ENCODE results near the gene OR13J1. TPM values are rescaled to one million over a fixed set of nuclear protein-coding genes. Genes with fewer than 3 reads are reported as not detected.
A peak's percentile ranks its signal among the peaks of the same experiment; 100 is the strongest.

The OR13J1 gene
- total RNA-seq, 3 donors from 2014 or later = not detected

DNA sequence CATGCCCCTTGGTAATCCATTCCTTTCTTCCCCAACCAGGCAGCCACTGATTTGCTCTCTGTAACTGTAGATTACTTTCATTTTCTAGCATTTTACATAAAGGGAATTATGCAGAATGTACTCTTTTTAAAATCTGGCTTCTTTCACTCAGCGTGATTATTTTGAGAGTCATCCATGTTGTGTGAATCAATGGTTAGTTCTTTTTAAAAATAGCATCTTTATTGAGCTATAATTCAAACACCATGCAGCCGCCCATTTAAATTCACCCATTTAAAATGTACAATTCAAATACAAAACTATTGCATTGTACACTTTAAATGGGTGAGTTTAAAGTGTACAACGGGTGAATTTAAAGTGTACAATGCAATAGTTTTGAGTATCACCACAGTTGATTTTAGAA lies 2.3 kb upstream of the OR13J1 start:
- H3K27me3 ChIP-seq = peaks cover 0 to under 1% of the 10 kb centered on the region in 2 donors
- H3K9me3 ChIP-seq = no peaks in the 10 kb centered on the region
- H3K36me3 ChIP-seq = no peaks in the 10 kb centered on the region
- no peak overlapping the region for H3K27ac ChIP-seq
- intact Hi-C loops (cut with DNase I; ENCODE audit: low total_unique reads) = no loop called here
- no peak for TF ChIP-seq POLR2A (IDR thresholded peaks at IDR 0.05)
- no peak for TF ChIP-seq POLR2AphosphoS5 (IDR thresholded peaks at IDR 0.05)
- TF ChIP-seq, protein P1, sequence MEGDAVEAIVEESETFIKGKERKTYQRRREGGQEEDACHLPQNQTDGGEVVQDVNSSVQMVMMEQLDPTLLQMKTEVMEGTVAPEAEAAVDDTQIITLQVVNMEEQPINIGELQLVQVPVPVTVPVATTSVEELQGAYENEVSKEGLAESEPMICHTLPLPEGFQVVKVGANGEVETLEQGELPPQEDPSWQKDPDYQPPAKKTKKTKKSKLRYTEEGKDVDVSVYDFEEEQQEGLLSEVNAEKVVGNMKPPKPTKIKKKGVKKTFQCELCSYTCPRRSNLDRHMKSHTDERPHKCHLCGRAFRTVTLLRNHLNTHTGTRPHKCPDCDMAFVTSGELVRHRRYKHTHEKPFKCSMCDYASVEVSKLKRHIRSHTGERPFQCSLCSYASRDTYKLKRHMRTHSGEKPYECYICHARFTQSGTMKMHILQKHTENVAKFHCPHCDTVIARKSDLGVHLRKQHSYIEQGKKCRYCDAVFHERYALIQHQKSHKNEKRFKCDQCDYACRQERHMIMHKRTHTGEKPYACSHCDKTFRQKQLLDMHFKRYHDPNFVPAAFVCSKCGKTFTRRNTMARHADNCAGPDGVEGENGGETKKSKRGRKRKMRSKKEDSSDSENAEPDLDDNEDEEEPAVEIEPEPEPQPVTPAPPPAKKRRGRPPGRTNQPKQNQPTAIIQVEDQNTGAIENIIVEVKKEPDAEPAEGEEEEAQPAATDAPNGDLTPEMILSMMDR (IDR thresholded peaks at IDR 0.05) = no peak
- H3K4me3 ChIP-seq = no peak overlapping the region
- peaks cover 0 to 7% of the 10 kb centered on the region in 2 donors for H3K4me1 ChIP-seq
- no peak for DNase-seq (ENCODE audit: low spot score in 2 of 2)

- Histone ChIP-seq H3K9me3 (no peaks in the 10 kb centered on the region), H3K4me1 (peaks cover 0 to 7% of the 10 kb centered on the region in 2 donors), H3K36me3 (no peaks in the 10 kb centered on the region), H3K27ac (peak overlapping the region; percentile 33 to 46), H3K27me3 (peaks cover 0 to 4% of the 10 kb centered on the region in 2 donors), H3K4me3 (no peak overlapping the region)
- TF ChIP-seq POLR2AphosphoS5 (IDR thresholded peaks at IDR 0.05) = no peak
- TF ChIP-seq, protein P1 (IDR thresholded peaks at IDR 0.05) = no peak
- no peak for TF ChIP-seq POLR2A (IDR thresholded peaks at IDR 0.05)
- intact Hi-C loops (cut with DNase I; ENCODE audit: low total_unique reads) = no loop called here
- peak; percentile 65 to 71 for DNase-seq (ENCODE audit: low spot score in 2 of 2)
Measured at GRCh38 chr9:35871545-35871944, 1.3 kb upstream of the OR13J1 start.

GRCh38 chr9:35869621-35870216 lies 482 bp downstream of the OR13J1 start:
- Histone ChIP-seq H3K4me1 (peaks cover 0 to 7% of the 10 kb centered on the region in 2 donors), H3K27me3 (peaks cover 0 to 4% of the 10 kb centered on the region in 2 donors), H3K4me3 (no peak overlapping the region), H3K27ac (no peak overlapping the region), H3K36me3 (no peaks in the 10 kb centered on the region), H3K9me3 (no peaks in the 10 kb centered on the region)
- peak in 1 of 2 donors; percentile 49 for DNase-seq (ENCODE audit: low spot score in 2 of 2)
- TF ChIP-seq, protein P1 (IDR thresholded peaks at IDR 0.05) = no peak
- TF ChIP-seq POLR2AphosphoS5 (IDR thresholded peaks at IDR 0.05) = no peak
- no peak for TF ChIP-seq POLR2A (IDR thresholded peaks at IDR 0.05)
- intact Hi-C loops (cut with DNase I; ENCODE audit: low total_unique reads) = no loop called here

DNA sequence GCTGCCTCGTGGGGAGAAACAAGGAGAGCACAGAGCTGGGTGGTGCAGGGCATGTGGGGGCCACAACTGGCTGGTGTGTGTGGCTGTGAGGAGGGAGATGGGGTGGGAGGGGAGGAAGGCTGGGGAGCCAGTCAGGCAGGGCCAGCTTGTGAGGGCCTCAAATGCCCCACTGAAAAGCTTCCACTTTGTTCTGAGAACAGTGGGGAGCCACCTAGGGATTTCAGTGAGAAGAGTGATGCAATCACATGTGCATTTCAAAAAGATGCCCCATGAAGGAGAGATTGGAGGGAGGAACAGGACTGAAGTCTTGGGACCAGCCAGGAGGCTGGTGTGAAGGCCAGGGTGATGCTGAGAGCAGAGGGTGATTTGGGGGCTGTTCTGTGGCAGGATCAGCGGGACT lies 1.3 kb downstream of the OR13J1 start:
- Histone ChIP-seq H3K4me1 (peaks cover 0 to 7% of the 10 kb centered on the region in 2 donors), H3K27ac (no peak overlapping the region), H3K4me3 (no peak overlapping the region), H3K27me3 (peaks cover 0 to 4% of the 10 kb centered on the region in 2 donors), H3K9me3 (no peaks in the 10 kb centered on the region), H3K36me3 (no peaks in the 10 kb centered on the region)
- intact Hi-C loops (cut with DNase I; ENCODE audit: low total_unique reads) = no loop called here
- no peak for DNase-seq (ENCODE audit: low spot score in 2 of 2)
- TF ChIP-seq POLR2A (IDR thresholded peaks at IDR 0.05) (no peak), POLR2AphosphoS5 (IDR thresholded peaks at IDR 0.05) (no peak)
- TF ChIP-seq, protein P1 (IDR thresholded peaks at IDR 0.05) = no peak

GRCh38 chr9:35867538-35867937 lies 2.7 kb downstream of the OR13J1 start:
- no peaks in the 10 kb centered on the region for H3K9me3 ChIP-seq
- H3K36me3 ChIP-seq = no peaks in the 10 kb centered on the region
- peaks cover 0 to 8% of the 10 kb centered on the region in 2 donors for H3K27me3 ChIP-seq
- intact Hi-C loops (cut with DNase I; ENCODE audit: low total_unique reads) = no loop called here
- no peak overlapping the region for H3K27ac ChIP-seq
- TF ChIP-seq, protein P1 (IDR thresholded peaks at IDR 0.05) = no peak
- TF ChIP-seq POLR2A (IDR thresholded peaks at IDR 0.05) (no peak), POLR2AphosphoS5 (IDR thresholded peaks at IDR 0.05) (no peak)
- peaks cover 0 to 7% of the 10 kb centered on the region in 2 donors for H3K4me1 ChIP-seq
- DNase-seq (ENCODE audit: low spot score in 2 of 2) = no peak
- no peak overlapping the region for H3K4me3 ChIP-seq

All from breast epithelium (tissue), 4 donors.